Activated naive CD4-positive, alpha-beta T cell treated with Interleukin-2 at 50 U/mL for 16 hours (primary cell): ENCODE results near the gene STX5.
"Not testable (repeated sequence)": the region's sequence is repeated elsewhere in the genome, so short reads cannot be mapped to it uniquely, and the experiment has no call there.

ENCODE experiments used
- DNase-seq: peaks from one replicate; pipeline ENCODE4 v3.0.0-alpha.2; 2020

STX5 gene

GRCh38 chr11:62831520-62832335 is at the start of gene STX5:
TSS of gene STX5 (minus strand) at chr11:62832051. CDS start at chr11:62831243, 808 bp downstream.
- DNase-seq: peak; percentile 100

GRCh38 chr11:62880803-62881578 is 49.1 kb upstream of the STX5 start, which contains the start of gene SLC3A2:
TSS of gene SLC3A2 (plus strand) at chr11:62880896. CDS start at chr11:62881024, 128 bp downstream.
- peak; percentile 91 for DNase-seq

- peak; percentile 58 for DNase-seq
These were observed 48.5 kb upstream of the STX5 start for GRCh38 chr11:62880231-62880802.

DNA sequence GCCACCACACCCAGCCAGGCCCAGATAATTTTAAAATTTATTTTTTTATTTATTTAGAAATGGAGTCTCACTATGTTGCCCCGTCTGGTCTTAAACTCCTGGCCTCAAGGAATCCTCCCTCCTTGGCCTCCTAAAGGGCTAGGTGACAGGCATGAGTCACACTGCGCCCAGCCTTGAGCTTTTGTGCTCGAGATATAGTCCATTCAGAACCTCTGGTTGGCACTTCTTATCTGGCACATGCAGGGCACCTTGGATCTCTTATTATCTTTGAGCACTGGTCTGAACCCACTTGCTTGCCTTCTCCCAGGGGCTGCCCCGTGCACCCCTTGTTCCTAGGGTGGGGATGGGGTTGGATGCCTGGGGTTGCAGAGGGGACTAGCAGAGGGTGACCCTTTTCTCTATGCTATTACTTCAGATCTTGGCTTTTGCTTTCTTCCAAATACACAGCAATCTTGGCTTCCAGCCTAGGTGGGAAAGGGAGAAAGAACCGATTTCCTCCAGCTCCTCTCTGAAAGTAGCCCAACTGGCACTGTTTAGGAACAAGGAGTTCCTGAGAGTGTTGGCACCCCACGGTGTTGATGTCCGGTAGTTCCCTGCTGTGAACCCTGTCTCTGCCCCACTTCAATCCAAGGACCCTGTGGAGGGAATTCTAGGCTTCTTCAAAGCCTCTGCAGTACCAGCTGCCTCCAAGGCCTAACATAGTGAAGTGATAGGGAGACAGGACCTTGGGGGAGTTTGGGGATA is 47.6 kb upstream of the STX5 start:
- no peak for DNase-seq

DNA sequence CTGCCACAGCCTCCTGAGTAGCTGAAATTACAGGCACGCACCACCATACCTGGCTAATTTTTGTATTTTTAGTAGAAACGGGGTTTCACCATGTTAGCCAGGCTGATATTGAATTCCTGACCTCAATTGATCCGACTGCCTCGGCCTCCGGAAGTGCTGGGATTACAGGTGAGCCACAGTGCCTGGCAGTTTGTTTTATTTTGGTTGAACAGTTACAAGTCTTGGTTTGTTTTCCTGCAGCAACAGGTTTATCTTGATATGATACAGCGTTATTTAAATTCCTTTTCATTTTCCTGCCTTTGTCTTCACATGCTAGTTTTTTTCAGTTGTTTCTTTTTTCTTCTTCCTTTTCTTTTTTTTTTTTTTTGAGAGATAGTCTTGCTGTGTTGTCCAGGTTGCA is 44.9 kb upstream of the STX5 start:
- no peak for DNase-seq

GRCh38 chr11:62875698-62876478 is 44.0 kb upstream of the STX5 start:
- DNase-seq: no peak

DNA sequence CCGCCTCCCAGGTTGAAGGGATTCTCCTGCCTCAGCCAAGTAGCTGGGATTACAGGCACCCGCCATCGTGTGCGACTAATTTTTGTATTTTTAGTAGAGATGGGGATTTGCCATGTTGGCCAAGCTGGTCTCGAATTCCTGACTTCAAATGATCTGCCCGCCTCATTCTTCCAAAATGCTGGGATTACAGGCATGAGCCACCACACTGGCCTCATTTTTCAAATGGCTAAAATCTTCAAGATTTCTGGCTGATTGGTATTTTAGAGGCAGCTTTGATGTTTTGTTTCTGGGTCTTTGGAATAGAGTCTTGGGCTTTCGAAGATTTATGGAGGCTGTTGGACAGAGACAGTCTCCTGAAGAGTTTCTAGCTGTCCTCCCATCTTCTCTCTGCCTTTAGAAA is 43.0 kb upstream of the STX5 start:
- no peak for DNase-seq

- no peak for DNase-seq
These were observed 33.8 kb upstream of the STX5 start for GRCh38 chr11:62865635-62866034.

DNA sequence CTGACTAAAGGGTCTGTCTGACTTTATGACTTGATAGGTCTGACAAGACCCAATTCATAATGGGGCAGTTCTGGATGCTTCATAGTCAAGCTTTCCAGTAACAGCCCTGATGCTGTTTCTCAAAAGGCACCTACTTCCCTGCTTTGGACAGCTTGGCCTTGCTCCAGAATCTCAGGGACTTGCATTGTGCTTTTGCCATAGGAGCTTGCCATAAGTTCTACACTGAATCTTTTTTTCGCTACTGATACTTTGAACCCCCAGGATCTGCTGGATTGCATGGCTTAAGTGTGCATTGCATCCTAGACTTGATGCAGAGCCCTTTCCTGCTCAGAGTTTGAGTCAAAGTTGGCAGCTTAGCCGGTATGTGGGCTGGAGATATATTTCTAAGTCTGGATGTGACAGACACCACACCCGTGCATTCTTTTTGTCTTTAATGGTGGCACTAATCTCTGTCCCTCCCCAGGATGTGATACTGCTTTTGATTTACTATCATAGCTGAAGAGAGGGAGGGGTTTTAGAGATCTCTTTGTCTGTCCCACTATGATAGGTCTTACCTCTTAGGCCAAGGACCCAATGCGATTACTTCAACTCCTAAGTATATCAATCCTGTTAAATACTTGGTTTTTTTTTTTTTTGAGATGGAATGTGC is 32.0 kb upstream of the STX5 start:
- no peak for DNase-seq

GRCh38 chr11:62861564-62862192 is 29.8 kb upstream of the STX5 start:
- not testable (repeated sequence) for DNase-seq

- DNase-seq: no peak
These were observed 29.1 kb upstream of the STX5 start for GRCh38 chr11:62860835-62861563.

DNA sequence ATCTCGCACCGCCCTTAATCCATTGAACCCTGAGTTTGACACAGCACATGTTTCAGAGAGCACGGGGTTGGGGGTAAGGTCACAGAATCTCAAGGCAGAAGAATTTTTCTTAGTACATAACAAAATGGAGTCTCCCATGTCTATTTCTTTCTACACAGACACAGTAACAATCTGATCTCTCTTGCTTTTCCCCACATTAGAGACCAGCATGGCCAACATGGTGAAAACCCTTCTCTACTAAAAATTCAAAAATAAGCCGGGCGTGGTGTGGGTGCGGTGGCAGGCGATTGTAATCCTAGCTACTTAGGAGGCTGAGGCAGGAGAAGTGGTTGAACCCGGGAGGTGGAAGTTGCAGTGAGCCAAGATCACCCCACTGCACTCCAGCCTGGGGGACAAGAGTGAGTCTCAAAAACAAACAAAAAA is 27.4 kb upstream of the STX5 start:
- DNase-seq: not testable (repeated sequence)

DNA sequence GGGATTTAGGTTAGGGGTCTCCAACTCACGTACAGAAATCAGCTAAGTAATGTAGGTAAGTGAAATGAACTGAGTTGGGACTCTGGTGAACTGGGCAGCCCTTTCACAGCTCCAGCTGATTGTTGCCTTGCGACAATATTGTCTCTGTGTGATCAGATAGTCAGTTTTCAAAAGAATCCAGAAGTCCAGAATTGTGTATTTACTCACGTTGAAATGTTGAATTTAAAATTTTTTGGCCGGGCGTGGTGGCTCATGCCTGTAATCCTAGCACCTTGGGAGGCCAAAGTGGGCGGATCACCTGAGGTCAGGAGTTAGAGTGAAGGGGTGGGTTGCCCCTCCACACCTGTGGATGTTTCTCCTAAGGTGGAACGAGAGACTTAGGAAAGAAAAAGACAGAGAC is 26.4 kb upstream of the STX5 start:
- DNase-seq: no peak

DNA sequence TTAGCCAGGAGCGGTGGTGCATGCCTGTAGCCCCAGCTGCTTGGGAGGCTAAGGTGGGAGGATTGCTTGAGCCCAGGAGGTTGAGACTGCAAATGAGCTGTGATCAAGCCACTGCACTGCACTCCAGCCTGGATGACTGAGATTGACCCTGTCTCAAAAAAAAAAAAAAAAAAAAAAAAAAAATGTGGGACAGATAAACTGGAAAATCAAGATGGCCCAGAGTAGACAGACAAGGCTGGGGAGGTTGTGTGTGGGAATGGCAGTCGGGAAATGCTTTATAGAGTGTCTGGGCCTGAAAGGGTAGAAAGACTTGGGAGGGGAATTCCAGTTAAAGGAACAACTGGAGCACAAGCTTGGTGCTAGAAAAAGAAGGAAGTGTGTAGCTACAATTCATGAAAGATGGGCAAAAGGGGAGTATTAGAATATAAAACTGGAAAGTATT is 25.7 kb upstream of the STX5 start:
- no peak for DNase-seq

DNA sequence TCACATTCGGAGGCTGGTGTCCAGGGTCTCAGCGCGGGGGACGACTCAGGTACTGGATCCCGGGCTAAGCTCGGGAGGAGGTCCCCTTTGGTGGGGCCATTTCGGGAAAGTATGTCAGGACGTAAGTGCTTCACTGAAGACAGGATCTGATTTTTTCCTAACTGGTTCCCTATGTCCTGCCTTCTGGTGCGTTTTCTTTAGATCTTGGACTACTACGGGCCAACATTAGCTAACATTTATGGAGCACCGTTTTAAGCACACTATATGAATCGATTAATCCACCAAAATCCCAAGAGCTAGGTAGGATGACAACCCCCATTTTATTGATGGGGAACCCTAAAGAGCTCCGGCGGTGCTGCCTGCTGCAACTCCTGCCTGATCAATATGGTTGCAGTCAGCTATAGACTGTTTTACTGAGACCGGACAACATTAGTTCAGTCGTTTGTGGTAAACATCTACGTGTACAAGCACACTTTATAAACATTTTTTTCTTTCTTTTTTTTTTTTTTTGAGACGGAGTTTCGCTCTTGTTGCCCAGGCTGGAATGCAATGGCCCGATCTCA is 24.6 kb upstream of the STX5 start:
- DNase-seq: no peak

DNA sequence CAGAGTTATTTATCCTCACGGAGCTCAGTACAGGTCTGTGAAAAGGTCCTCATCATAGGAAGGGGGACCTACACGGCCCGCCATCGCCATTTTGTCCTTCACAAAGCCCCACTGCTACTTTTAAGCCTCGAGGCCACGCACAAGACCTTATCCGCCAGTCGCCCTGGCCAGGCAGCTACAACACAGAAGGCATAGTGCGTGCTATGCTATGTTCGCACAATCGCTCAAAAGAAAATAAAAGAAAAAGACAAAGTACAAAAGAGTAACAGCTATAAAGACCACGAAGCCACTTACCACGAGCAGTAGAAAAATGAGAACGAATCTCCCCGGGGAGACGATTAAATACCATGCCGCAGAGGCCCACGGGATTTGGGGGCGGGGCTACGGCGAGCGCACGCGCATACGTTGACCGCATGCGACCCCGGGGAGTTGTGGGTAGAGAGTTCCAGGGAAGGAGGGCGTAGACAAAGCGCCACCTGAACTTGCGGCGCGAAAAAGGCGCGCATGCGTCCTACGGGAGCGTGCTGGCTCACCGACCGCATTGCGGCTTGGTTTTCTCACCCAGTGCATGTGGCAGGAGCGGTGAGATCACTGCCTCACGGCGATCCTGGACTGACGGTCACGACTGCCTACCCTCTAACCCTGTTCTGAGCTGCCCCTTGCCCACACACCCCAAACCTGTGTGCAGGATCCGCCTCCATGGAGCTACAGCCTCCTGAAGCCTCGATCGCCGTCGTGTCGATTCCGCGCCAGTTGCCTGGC is 23.9 kb upstream of the STX5 start:
- peak; percentile 98 for DNase-seq

DNA sequence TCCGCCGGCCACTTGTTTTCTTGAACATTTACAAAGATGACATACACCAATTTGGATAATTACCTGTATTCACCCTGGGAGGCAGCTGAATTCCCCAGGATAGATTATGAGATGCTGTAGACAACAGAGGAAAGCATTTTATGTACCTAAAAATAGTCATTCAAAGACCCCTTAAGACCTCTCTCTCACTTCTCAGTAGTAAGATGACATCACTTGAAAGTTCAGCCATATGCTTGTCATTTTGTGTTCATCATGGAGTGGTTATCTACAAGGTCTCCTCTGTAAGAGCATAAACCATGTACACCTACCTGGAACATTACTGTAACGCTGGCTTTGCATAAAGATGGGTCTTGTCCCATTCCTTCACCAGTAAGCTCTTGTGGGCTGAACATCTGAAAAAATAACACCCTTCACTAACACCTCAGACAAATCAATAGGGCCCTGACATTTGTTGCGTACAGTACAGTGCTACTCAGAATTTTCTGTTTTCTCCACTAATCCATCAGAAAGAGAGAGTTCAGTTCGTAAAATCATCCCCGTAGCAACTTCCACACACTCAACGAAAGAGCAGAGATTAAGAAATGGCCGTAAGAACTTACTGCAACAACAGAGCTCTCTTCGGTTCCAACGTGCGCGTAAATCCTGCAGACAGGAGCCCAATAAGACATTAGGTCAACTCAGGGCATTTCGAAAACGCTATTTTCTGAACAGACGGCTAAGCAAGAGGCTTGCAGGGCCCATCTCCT is 23.1 kb upstream of the STX5 start:
- DNase-seq: no peak
